Measurements from ENCODE around the gene CD244. TPM values are rescaled to one million over a fixed set of nuclear protein-coding genes. Genes with fewer than 3 reads are reported as not detected.

The CD244 gene
- total and polyA plus RNA-seq, 10 donors = 2.1 to 25.7 (median 16.1) TPM

GRCh38 chr1:160780398-160780755, 82.3 kb downstream of the CD244 start:
- Histone ChIP-seq H3K4me1 (peaks cover 3 to 45% (median 17%) of the 10 kb centered on the region in 6 donors), H3K4me3 (no peak overlapping the region), H3K27ac (no peak overlapping the region), H3K36me3 (no peaks in the 10 kb centered on the region), H3K27me3 (replicated peaks in 1 of 7) (no peaks in the 10 kb centered on the region), H3K9me3 (no peaks in the 10 kb centered on the region)
- intact Hi-C loops (cut with DNase I; ENCODE audit: low total_unique reads) = no loop called here
- DNase-seq = no peak
- 73 to 100% (median 92%) methylated on average over 2 of the region's 2 CpGs for WGBS, 5 donors
- no peak for TF ChIP-seq POLR2A (IDR thresholded peaks at IDR 0.05)
- no peak for TF ChIP-seq CTCF (IDR thresholded peaks at IDR 0.05 in 8 of 11, conservative IDR thresholded peaks at IDR 0.05 in 3 of 11)
- TF ChIP-seq POLR2AphosphoS5 (IDR thresholded peaks at IDR 0.05) = no peak

Other genes with a start within 250 kb of the CD244 start
- 10 to 100 TPM in 6 of 7 donors, 1 to 10 TPM in 1; 7.4 to 18.3 (median 11.3) TPM for gene SLAMF1, start 215.8 kb downstream of the CD244 start, total RNA-seq
- gene SLAMF1, start 215.8 kb downstream of the CD244 start, polyA plus RNA-seq = 1 to 10 TPM; 2.8 to 3.9 (median 3.2) TPM
- 100 to 1,000 TPM; 150 to 286 (median 215) TPM for gene CD48, start 151.1 kb downstream of the CD244 start, total RNA-seq
- gene CD48, start 151.1 kb downstream of the CD244 start, polyA plus RNA-seq = 100 to 1,000 TPM; 371 to 510 (median 479) TPM
- gene SLAMF7, start 123.6 kb downstream of the CD244 start, total RNA-seq = 100 to 1,000 TPM in 1 of 7 donors, 10 to 100 TPM in 6; 28.9 to 134 (median 63.5) TPM
- 10 to 100 TPM; 12.5 to 21.4 (median 13.3) TPM for gene SLAMF7, start 123.6 kb downstream of the CD244 start, polyA plus RNA-seq
- gene LY9, start 66.7 kb downstream of the CD244 start, total RNA-seq = 100 to 1,000 TPM in 1 of 7 donors, 10 to 100 TPM in 6; 32.3 to 151 (median 37.2) TPM
- gene LY9, start 66.7 kb downstream of the CD244 start, polyA plus RNA-seq = 10 to 100 TPM; 30.7 to 40.1 (median 38.4) TPM
- gene ITLN1, start 22.3 kb upstream of the CD244 start, total RNA-seq = 1 to 10 TPM in 6 of 7 donors, under 1 TPM in 1; 0.52 to 2.5 (median 1.7) TPM
- 1 to 10 TPM in 2 of 3 donors, under 1 TPM in 1; 0.87 to 3.6 (median 1.6) TPM for gene ITLN1, start 22.3 kb upstream of the CD244 start, polyA plus RNA-seq
- not detected for gene ITLN2, start 91.9 kb upstream of the CD244 start, total RNA-seq
- not detected for gene ITLN2, start 91.9 kb upstream of the CD244 start, polyA plus RNA-seq
- 10 to 100 TPM; 46.7 to 77.2 (median 56.8) TPM for gene F11R, start 158.3 kb upstream of the CD244 start, total RNA-seq
- gene F11R, start 158.3 kb upstream of the CD244 start, polyA plus RNA-seq = 10 to 100 TPM in 1 of 3 donors, 1 to 10 TPM in 2; 6.4 to 16.5 (median 8.4) TPM
- 10 to 100 TPM; 24.3 to 31.9 (median 29.7) TPM for gene TSTD1, start 176.1 kb upstream of the CD244 start, total RNA-seq
- gene TSTD1, start 176.1 kb upstream of the CD244 start, polyA plus RNA-seq = 100 to 1,000 TPM in 1 of 3 donors, 10 to 100 TPM in 2; 87.6 to 141 (median 94.2) TPM
- gene USF1, start 183.1 kb upstream of the CD244 start, total RNA-seq = 100 to 1,000 TPM; 113 to 158 (median 123) TPM
- gene USF1, start 183.1 kb upstream of the CD244 start, polyA plus RNA-seq = 100 to 1,000 TPM; 132 to 339 (median 228) TPM
- 100 to 1,000 TPM; 103 to 145 (median 129) TPM for gene ARHGAP30, start 207.0 kb upstream of the CD244 start, total RNA-seq
- gene ARHGAP30, start 207.0 kb upstream of the CD244 start, polyA plus RNA-seq = 10 to 100 TPM; 28.8 to 81.5 (median 31.1) TPM
- not detected for gene NECTIN4, start 226.7 kb upstream of the CD244 start, total RNA-seq
- under 1 TPM; 0.03 to 0.06 (median 0.04) TPM for gene NECTIN4, start 226.7 kb upstream of the CD244 start, polyA plus RNA-seq
- 1 to 10 TPM; 1.1 to 2.1 (median 1.3) TPM for gene KLHDC9, start 235.5 kb upstream of the CD244 start, total RNA-seq
- gene KLHDC9, start 235.5 kb upstream of the CD244 start, polyA plus RNA-seq = 1 to 10 TPM; 1.9 to 3.9 (median 3.2) TPM